Measurements from ENCODE around the gene KIF26A.

DNA sequence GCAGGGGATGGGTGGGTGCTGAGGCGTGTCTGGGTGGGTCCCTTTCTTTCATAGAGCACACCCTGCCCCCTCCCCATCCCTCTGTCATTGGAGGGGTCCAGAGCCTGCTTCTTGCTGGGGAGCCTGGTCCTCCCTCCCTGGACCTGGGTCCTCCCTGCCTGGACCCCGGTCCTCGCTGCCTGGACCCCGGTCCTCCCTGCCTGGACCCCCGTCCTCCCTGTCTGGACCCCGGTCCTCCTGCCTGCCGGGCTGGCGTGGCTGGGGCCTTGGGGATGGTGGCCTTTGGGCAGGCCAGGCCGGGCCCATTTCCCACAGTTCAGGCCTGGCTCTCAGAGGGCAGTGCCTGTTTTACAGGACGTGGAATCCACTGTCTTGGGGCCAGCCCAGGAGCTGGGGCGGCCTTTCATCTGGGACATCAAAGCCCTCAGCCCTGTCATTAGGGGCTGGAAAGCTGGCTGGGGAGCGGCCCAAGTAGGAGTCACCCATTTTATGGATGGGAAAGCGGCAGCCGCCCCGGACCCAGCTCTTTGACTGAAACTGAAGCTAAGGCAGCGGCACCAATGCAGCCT, 44.6 kb downstream of the KIF26A start:
- TF ChIP-seq, protein P1, sequence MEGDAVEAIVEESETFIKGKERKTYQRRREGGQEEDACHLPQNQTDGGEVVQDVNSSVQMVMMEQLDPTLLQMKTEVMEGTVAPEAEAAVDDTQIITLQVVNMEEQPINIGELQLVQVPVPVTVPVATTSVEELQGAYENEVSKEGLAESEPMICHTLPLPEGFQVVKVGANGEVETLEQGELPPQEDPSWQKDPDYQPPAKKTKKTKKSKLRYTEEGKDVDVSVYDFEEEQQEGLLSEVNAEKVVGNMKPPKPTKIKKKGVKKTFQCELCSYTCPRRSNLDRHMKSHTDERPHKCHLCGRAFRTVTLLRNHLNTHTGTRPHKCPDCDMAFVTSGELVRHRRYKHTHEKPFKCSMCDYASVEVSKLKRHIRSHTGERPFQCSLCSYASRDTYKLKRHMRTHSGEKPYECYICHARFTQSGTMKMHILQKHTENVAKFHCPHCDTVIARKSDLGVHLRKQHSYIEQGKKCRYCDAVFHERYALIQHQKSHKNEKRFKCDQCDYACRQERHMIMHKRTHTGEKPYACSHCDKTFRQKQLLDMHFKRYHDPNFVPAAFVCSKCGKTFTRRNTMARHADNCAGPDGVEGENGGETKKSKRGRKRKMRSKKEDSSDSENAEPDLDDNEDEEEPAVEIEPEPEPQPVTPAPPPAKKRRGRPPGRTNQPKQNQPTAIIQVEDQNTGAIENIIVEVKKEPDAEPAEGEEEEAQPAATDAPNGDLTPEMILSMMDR (IDR thresholded peaks at IDR 0.05), result no peak
- TF ChIP-seq POLR2A (IDR thresholded peaks at IDR 0.05), result no peak

Data from lower leg skin (tissue), 3 donors.